Gastrocnemius medialis (tissue), 4 donors: ENCODE data around the gene NGFR. TPM values are rescaled to one million over a fixed set of nuclear protein-coding genes. Genes with fewer than 3 reads are reported as not detected.
"Not testable (repeated sequence)": the region's sequence is repeated elsewhere in the genome, so short reads cannot be mapped to it uniquely, and the experiment has no call there.

ENCODE experiments used
- ATAC-seq, 2 donors: fragments of 150-250 bp; one replicate each; pipeline ENCODE4 v1.9.1; 2016
- DNase-seq, 2 donors: peaks; one replicate each; pipeline ENCODE4 v3.0.0-alpha.2; 2019
- H3K27ac ChIP-seq, 4 donors: fragments of 200-600 bp; sonication (generic); 1 replicate in 1 of 4; 2 replicates in 3 of 4; pipeline ENCODE4 v1.5.1; 2016 to 2018; ENCODE audit warnings: mild to moderate bottlenecking in 2 of 4, moderate library complexity in 1 of 4
- H3K27me3 ChIP-seq, 3 donors: fragments of 200-600 bp; sonication (generic) in 2 of 3; 1 replicate in 1 of 3; 2 replicates in 2 of 3; pipeline versions ENCODE4 v1.5.1 to v1.6.0; 2016 to 2019; ENCODE audit warnings: mild to moderate bottlenecking in 1 of 3, moderate library complexity in 1 of 3
- H3K36me3 ChIP-seq, 2 donors: fragments of 200-600 bp; sonication (generic) in 1 of 2; one replicate each; pipeline ENCODE4 v1.5.1; 2017 to 2018
- H3K4me1 ChIP-seq, 2 donors: fragments of 200-600 bp; sonication (generic) in 1 of 2; one replicate each; pipeline ENCODE4 v1.5.1; 2016 to 2017; ENCODE audit warnings: mild to moderate bottlenecking in 2 of 2
- H3K4me3 ChIP-seq, 4 donors: fragments of 200-600 bp; sonication (generic) in 3 of 4; 1 replicate in 1 of 4; 2 replicates in 3 of 4; pipeline ENCODE4 v1.5.1; 2016 to 2019; ENCODE audit warnings: mild to moderate bottlenecking in 2 of 4
- H3K9me3 ChIP-seq, 3 donors: fragments of 200-600 bp; sonication (generic) in 2 of 3; 1 replicate in 1 of 3; 2 replicates in 2 of 3; pipeline ENCODE4 v1.5.1; 2016 to 2019
- CTCF ChIP-seq, 5 experiments: fragments of 450-650 bp in 3 of 5; fragments of 200-600 bp in 2 of 5; sonication (generic) in 2 of 5; IDR thresholded peaks in 4 of 5; conservative IDR thresholded peaks in 1 of 5; 1 replicate in 4 of 5; 2 replicates in 1 of 5; pipeline ENCODE4 v1.5.1; 2016 to 2019; ENCODE audit warnings: antibody characterized with exemption in 5 of 5, mild to moderate bottlenecking in 3 of 5, moderate library complexity in 3 of 5
- POLR2A ChIP-seq, 2 donors: fragments of 450-650 bp; IDR thresholded peaks; one replicate each; pipeline ENCODE4 v1.6.1; 2017; ENCODE audit warnings: antibody characterized with exemption in 2 of 2, mild to moderate bottlenecking in 2 of 2, moderate library complexity in 2 of 2
- in situ Hi-C, 4 donors: fragments of 200-750 bp; cut with MboI; loops; one replicate each; pipeline versions ENCODE4 v1.15.0 to v1.8.0; 2017; ENCODE audit warnings: low sequenced_read_pairs in 4 of 4
- intact Hi-C: fragments of 100-400 bp; cut with DNase I; formaldehyde crosslinking; loops from one replicate; pipeline ENCODE4 v1.15.1; 2023; ENCODE audit warnings: low total_unique reads
- total RNA-seq, 4 donors: library from RNA; depleted of rRNA; stranded (reverse); fragments of >200 nt; gene quantifications; one replicate each; pipeline versions ENCODE4 v1.1.0 to v1.2.3, GENCODE V29; 2016

The NGFR gene
- total RNA-seq, 4 donors from 2014 or later, result 0.41 to 3.2 (median 1.0) TPM; not detected in 1

- DNase-seq (no peak), ATAC-seq (no peak)
- Histone ChIP-seq H3K27ac (no peak overlapping the region), H3K9me3 (no peaks in the 10 kb centered on the region), H3K4me1 (no peaks in the 10 kb centered on the region), H3K36me3 (no peaks in the 10 kb centered on the region), H3K27me3 (no peaks in the 10 kb centered on the region), H3K4me3 (no peak overlapping the region)
- TF ChIP-seq POLR2A (IDR thresholded peaks at IDR 0.05) (no peak), CTCF (IDR thresholded peaks at IDR 0.05 in 4 of 5, conservative IDR thresholded peaks at IDR 0.05 in 1 of 5) (no peak)
- in situ Hi-C loops, result loop anchor here in 2 of 4 donors (10.0 kb wide), 2 partner anchors 54 to 114 kb away; partner anchors contain the start of gene NGFR (in 1 of the 2)
- intact Hi-C loops, result no loop called here
Observed at GRCh38 chr17:49549311-49549605, 54.2 kb downstream of the NGFR start.

GRCh38 chr17:49549691-49550678, 54.9 kb downstream of the NGFR start:
- Histone ChIP-seq H3K9me3 (no peaks in the 10 kb centered on the region), H3K27me3 (no peaks in the 10 kb centered on the region), H3K4me3 (no peak overlapping the region), H3K36me3 (no peaks in the 10 kb centered on the region), H3K27ac (no peak overlapping the region), H3K4me1 (no peaks in the 10 kb centered on the region)
- intact Hi-C loops, result no loop called here
- ATAC-seq (no peak), DNase-seq (no peak)
- in situ Hi-C loops, result loop anchor here (5.0 to 25.0 kb wide), 5 partner anchors 53 to 437 kb away; partner anchors contain the start of genes DLX3 (in 3 of the 4) and NGFR (in 3 of the 4)
- TF ChIP-seq POLR2A (IDR thresholded peaks at IDR 0.05), result no peak
- no peak for TF ChIP-seq CTCF (IDR thresholded peaks at IDR 0.05 in 4 of 5, conservative IDR thresholded peaks at IDR 0.05 in 1 of 5)

GRCh38 chr17:49550764-49551163, 55.7 kb downstream of the NGFR start:
- H3K27ac ChIP-seq, H3K9me3 ChIP-seq, intact Hi-C loops, DNase-seq, H3K36me3 ChIP-seq, ATAC-seq, H3K4me1 ChIP-seq, H3K27me3 ChIP-seq, H3K4me3 ChIP-seq: not testable (repeated sequence)
- in situ Hi-C loops, result loop anchor here (5.0 to 25.0 kb wide), 4 partner anchors 53 to 437 kb away; partner anchors contain the start of genes DLX3 (in 3 of the 4) and NGFR (in 2 of the 4)

- DNase-seq (no peak), ATAC-seq (no peak)
- Histone ChIP-seq H3K27ac (no peak overlapping the region), H3K4me3 (no peak overlapping the region), H3K27me3 (no peaks in the 10 kb centered on the region), H3K36me3 (no peaks in the 10 kb centered on the region), H3K9me3 (no peaks in the 10 kb centered on the region), H3K4me1 (peaks cover 4 to 5% of the 10 kb centered on the region in 2 donors)
- intact Hi-C loops, result no loop called here
- in situ Hi-C loops, result loop anchor here (5.0 to 25.0 kb wide), 4 partner anchors 54 to 436 kb away; partner anchors contain the start of genes DLX3 (in 3 of the 4) and NGFR (in 2 of the 4)
- TF ChIP-seq POLR2A (IDR thresholded peaks at IDR 0.05), result no peak
- no peak for TF ChIP-seq CTCF (IDR thresholded peaks at IDR 0.05 in 4 of 5, conservative IDR thresholded peaks at IDR 0.05 in 1 of 5)
Observed at GRCh38 chr17:49551221-49552069, 56.4 kb downstream of the NGFR start.
